GM12878 (cell line): ENCODE results near the gene EEIG2. TPM values are rescaled to one million over a fixed set of nuclear protein-coding genes. Genes with fewer than 3 reads are reported as not detected.

Experiments used
- CREB1 ChIP-seq: IDR thresholded peaks from 2 replicates; pipeline ENCODE4 v1.6.1; 2012; ENCODE audit warnings: low read depth, mild to moderate bottlenecking, inconsistent platforms
- DPF2 ChIP-seq: fragments of 450-650 bp; IDR thresholded peaks from 2 replicates; pipeline ENCODE4 v1.6.1; 2017; ENCODE audit warnings: mild to moderate bottlenecking
- EP300 ChIP-seq, 2 experiments: fragments of 150-350 bp in 1 of 2; IDR thresholded peaks; 2 replicates each; pipeline ENCODE4 v1.6.1; 2011 to 2012; ENCODE audit warnings: low read depth in 2 of 2, low read length in 2 of 2, borderline replicate concordance in 1 of 2, improper control_type of control experiment in 1 of 2, inconsistent platforms in 1 of 2; ENCODE audit not compliant: control insufficient read depth in 1 of 2
- FOXM1 ChIP-seq: IDR thresholded peaks from 2 replicates; pipeline ENCODE4 v1.6.1; 2012; ENCODE audit warnings: low read depth, mild to moderate bottlenecking, inconsistent platforms, low read length, moderate library complexity
- GABPA ChIP-seq: IDR thresholded peaks from 2 replicates; pipeline ENCODE4 v1.6.1; 2014; ENCODE audit warnings: antibody characterized with exemption, low read depth, mild to moderate bottlenecking, inconsistent platforms
- IKZF2 ChIP-seq, 2 experiments: fragments of 450-650 bp; IDR thresholded peaks; 2 replicates each; pipeline ENCODE4 v1.6.1; 2017; ENCODE audit warnings: mild to moderate bottlenecking in 2 of 2, moderate library complexity in 2 of 2
- JUND ChIP-seq: IDR thresholded peaks from 2 replicates; pipeline ENCODE4 v1.6.1; 2012; ENCODE audit warnings: low read depth, mild to moderate bottlenecking, low read length, improper control_type of control experiment, moderate library complexity
- LARP7 ChIP-seq: fragments of 450-650 bp; IDR thresholded peaks from 2 replicates; pipeline ENCODE4 v1.6.1; 2017; ENCODE audit warnings: mild to moderate bottlenecking
- MEF2A ChIP-seq: IDR thresholded peaks from 2 replicates; pipeline ENCODE4 v1.6.1; 2011; ENCODE audit warnings: low read depth, mild to moderate bottlenecking, low read length, moderate library complexity; ENCODE audit not compliant: insufficient read depth
- MTA3 ChIP-seq: IDR thresholded peaks from 2 replicates; pipeline ENCODE4 v1.6.1; 2012; ENCODE audit warnings: low read length, inconsistent platforms, borderline replicate concordance
- MYB ChIP-seq: fragments of 150-350 bp; IDR thresholded peaks from 2 replicates; pipeline ENCODE4 v1.6.1; 2014; ENCODE audit warnings: mild to moderate bottlenecking, low read depth, low read length, borderline replicate concordance
- NFYA ChIP-seq: IDR thresholded peaks from 2 replicates; pipeline ENCODE4 v1.6.1; 2011; ENCODE audit warnings: low read depth, mild to moderate bottlenecking, low read length, improper control_type of control experiment, borderline replicate concordance
- NKRF ChIP-seq: fragments of 450-650 bp; conservative IDR thresholded peaks from 2 replicates; pipeline ENCODE4 v1.6.1; 2017; ENCODE audit warnings: mild to moderate bottlenecking, moderate library complexity
- NRF1 ChIP-seq: conservative IDR thresholded peaks from 2 replicates; pipeline ENCODE4 v1.6.1; 2011; ENCODE audit warnings: mild to moderate bottlenecking, low read depth, low read length, improper control_type of control experiment
- POU2F2 ChIP-seq: IDR thresholded peaks from 3 replicates; pipeline ENCODE4 v1.6.1; 2011; ENCODE audit warnings: low read depth, mild to moderate bottlenecking, low read length, borderline replicate concordance
- RAD21 ChIP-seq: IDR thresholded peaks from 2 replicates; pipeline ENCODE4 v1.6.1; 2011; ENCODE audit warnings: mild to moderate bottlenecking, low read depth, low read length, moderate library complexity; ENCODE audit not compliant: insufficient read depth
- RB1 ChIP-seq: fragments of 450-650 bp; formaldehyde crosslinking; IDR thresholded peaks from 2 replicates; pipeline ENCODE4 v1.6.1; 2017; ENCODE audit warnings: mild to moderate bottlenecking, borderline replicate concordance
- RUNX3 ChIP-seq: IDR thresholded peaks from 2 replicates; pipeline ENCODE4 v1.6.1; 2012; ENCODE audit warnings: low read length, inconsistent platforms
- SMAD1 ChIP-seq: fragments of 450-650 bp; IDR thresholded peaks from 2 replicates; pipeline ENCODE4 v1.6.1; 2018; ENCODE audit warnings: mild to moderate bottlenecking, low read depth; ENCODE audit not compliant: partially characterized antibody
- STAT1 ChIP-seq: fragments of 450-650 bp; conservative IDR thresholded peaks from 2 replicates; pipeline ENCODE4 v1.6.1; 2014; ENCODE audit warnings: antibody characterized with exemption, mild to moderate bottlenecking
- STAT3 ChIP-seq: IDR thresholded peaks from 2 replicates; pipeline ENCODE4 v1.6.1; 2011; ENCODE audit warnings: low read depth, low read length, improper control_type of control experiment
- TAF1 ChIP-seq: IDR thresholded peaks from 2 replicates; pipeline ENCODE4 v1.6.1; 2011; ENCODE audit warnings: mild to moderate bottlenecking, low read depth, low read length, borderline replicate concordance
- ZBTB4 ChIP-seq: fragments of 450-650 bp; formaldehyde crosslinking; IDR thresholded peaks from 2 replicates; pipeline ENCODE4 v1.4.0; 2022; ENCODE audit warnings: mild to moderate bottlenecking, moderate library complexity
- ZNF217 ChIP-seq: fragments of 450-650 bp; IDR thresholded peaks from 2 replicates; pipeline ENCODE4 v1.6.1; 2017; ENCODE audit warnings: antibody characterized with exemption, mild to moderate bottlenecking
- ZNF24 ChIP-seq: fragments of 450-650 bp; IDR thresholded peaks from 2 replicates; pipeline ENCODE4 v1.6.1; 2017; ENCODE audit warnings: antibody characterized with exemption, mild to moderate bottlenecking
- ZNF274 ChIP-seq: IDR thresholded peaks from one replicate; pipeline ENCODE4 v1.8.0; 2011; ENCODE audit not compliant: insufficient read length, insufficient read depth
- ZNF622 ChIP-seq: fragments of 450-650 bp; IDR thresholded peaks from 2 replicates; pipeline ENCODE4 v1.6.1; 2017; ENCODE audit warnings: mild to moderate bottlenecking, inconsistent platforms
- ZSCAN29 ChIP-seq: fragments of 450-650 bp; IDR thresholded peaks from 2 replicates; pipeline ENCODE4 v1.6.1; 2017; ENCODE audit warnings: mild to moderate bottlenecking, moderate library complexity
- ZZZ3 ChIP-seq: IDR thresholded peaks from 2 replicates; pipeline ENCODE4 v1.6.1; 2011; ENCODE audit warnings: low read depth; ENCODE audit not compliant: control insufficient read depth, insufficient read length
- polyA plus RNA-seq, 11 experiments: library from polyadenylated mRNA; depleted of rRNA in 4 of 11; unstranded in 6 of 11; stranded (reverse) in 5 of 11; fragments of >200 nt; fragmentation: Nextera tagmentation in 4 of 11; fragmentation: Illumina TruSeq in 1 of 11; extraction: Ambion mirVana in 4 of 11; extraction: Trizol in 1 of 11; gene quantifications; 1 replicate in 1 of 11; 2 replicates in 10 of 11; pipeline versions ENCODE4 v1.2.1 to v1.2.3, GENCODE V29; 2011 to 2016; ENCODE audit warnings: inconsistent platforms in 2 of 11, missing spikeins in 2 of 11, low read depth in 1 of 11
- total RNA-seq, 4 experiments: library from RNA; depleted of rRNA in 3 of 4; stranded (reverse); fragments of >200 nt in 3 of 4; fragmentation: Illumina TruSeq in 1 of 4; extraction: Trizol in 1 of 4; gene quantifications; 2 replicates each; pipeline versions ENCODE4 v1.2.1 to v1.2.3, GENCODE V29; 2013 to 2021

EEIG2 gene
- total and polyA plus RNA-seq, 10 of the 15 experiments (the other 5 are each of a cell fraction or from before 2014, with no cell fraction given) = 1.4 to 17.2 (median 9.8) TPM

- TF ChIP-seq GABPA = peak; percentile 70
- TF ChIP-seq FOXM1 = peak; percentile 97
- no peak for TF ChIP-seq LARP7
- TF ChIP-seq TAF1 = no peak
- peak; percentile 84 for TF ChIP-seq RUNX3
- no peak for TF ChIP-seq RB1
- 0 out of 2 replicates have a peak, but pooled peaks have one; percentile 69 for TF ChIP-seq MEF2A
- TF ChIP-seq ZZZ3 = no peak
- TF ChIP-seq DPF2 = peak; percentile 99
- no peak for TF ChIP-seq STAT1
- TF ChIP-seq ZNF24 = peak; percentile 57; the same call in 1 of the 2 replicates
- peak; percentile 95 to 96 for TF ChIP-seq IKZF2 (IDR thresholded peaks at IDR 0.05)
- no peak for TF ChIP-seq ZBTB4 (CRISPR knock-in tag)
- no peak for TF ChIP-seq NRF1
- no peak for TF ChIP-seq RAD21
- TF ChIP-seq ZNF274 = no peak
- peak; percentile 24 for TF ChIP-seq SMAD1
- TF ChIP-seq ZSCAN29 = no peak
- peak; percentile 62; the same call in 1 of the 2 replicates for TF ChIP-seq CREB1
- no peak for TF ChIP-seq ZNF622
- peak; percentile 85 for TF ChIP-seq JUND
- TF ChIP-seq EP300 (IDR thresholded peaks at IDR 0.05; ENCODE audit: borderline replicate concordance in 1 of 2, control insufficient read depth in 1 of 2, low read depth in 2 of 2, low read length in 2 of 2) = peak; percentile 89 to 98
- TF ChIP-seq STAT3 = no peak
- no peak for TF ChIP-seq NFYA
- TF ChIP-seq MTA3 = peak; percentile 91; the same call in 1 of the 2 replicates
- no peak for TF ChIP-seq NKRF
- TF ChIP-seq MYB = no peak
- no peak; the same call in 2 of the 3 replicates for TF ChIP-seq POU2F2
- peak; percentile 87 for TF ChIP-seq ZNF217
Observed at GRCh38 chr1:108551137-108551862, 8.6 kb upstream of the EEIG2 start (continued).
